B cell (primary cell): ENCODE results near the gene AP3D1.

Experiments
- EZH2 ChIP-seq: IDR thresholded peaks from 2 replicates; pipeline ENCODE4 v1.6.1; 2012; ENCODE audit warnings: borderline replicate concordance, low read depth, mild to moderate bottlenecking, moderate library complexity, low read length; ENCODE audit not compliant: insufficient read depth, poor library complexity, severe bottlenecking
- TF ChIP-seq, protein P1 (sequence below): fragments of 200-600 bp; IDR thresholded peaks from one replicate; pipeline ENCODE4 v1.8.0; 2022; ENCODE audit warnings: antibody characterized with exemption, mild to moderate bottlenecking

DNA sequence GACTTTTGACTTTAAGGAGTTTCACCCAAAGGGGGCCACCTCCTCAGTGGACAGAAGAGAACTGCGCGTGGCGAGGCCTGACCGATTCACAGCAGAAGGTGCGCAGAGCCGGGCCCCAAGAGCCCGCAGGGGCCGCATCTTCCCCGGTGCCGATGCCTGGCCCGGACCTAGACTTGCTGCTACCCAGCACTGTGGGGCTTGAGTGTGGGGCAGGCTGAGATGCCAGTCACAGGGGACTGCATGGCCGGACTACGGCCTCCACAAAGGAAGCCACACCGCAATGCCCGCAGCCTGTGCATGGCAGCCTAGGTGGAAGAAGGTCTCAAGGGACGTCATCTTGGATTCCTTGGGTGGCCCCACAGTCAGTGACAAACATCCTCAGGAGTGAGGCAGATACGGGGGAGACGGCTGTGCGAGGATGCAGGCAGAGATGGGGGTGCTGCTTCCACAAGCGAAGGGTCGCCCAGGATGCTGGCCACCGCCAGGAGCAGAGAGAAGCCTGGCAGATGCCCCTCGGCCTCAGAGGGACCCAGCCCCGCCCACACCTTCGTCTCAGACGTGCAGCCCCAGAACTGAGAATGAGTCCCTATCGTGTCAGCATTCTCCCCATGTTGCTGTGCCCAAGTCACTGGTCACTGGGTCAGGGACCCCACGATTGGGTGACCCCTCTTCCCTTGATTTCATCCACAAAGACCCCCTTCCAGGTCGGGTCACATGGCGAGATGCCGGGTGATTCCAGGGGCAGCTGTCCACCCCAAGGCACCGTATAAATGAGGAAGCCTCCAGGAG lies 72.1 kb downstream of the AP3D1 start:
- TF ChIP-seq, protein P1, sequence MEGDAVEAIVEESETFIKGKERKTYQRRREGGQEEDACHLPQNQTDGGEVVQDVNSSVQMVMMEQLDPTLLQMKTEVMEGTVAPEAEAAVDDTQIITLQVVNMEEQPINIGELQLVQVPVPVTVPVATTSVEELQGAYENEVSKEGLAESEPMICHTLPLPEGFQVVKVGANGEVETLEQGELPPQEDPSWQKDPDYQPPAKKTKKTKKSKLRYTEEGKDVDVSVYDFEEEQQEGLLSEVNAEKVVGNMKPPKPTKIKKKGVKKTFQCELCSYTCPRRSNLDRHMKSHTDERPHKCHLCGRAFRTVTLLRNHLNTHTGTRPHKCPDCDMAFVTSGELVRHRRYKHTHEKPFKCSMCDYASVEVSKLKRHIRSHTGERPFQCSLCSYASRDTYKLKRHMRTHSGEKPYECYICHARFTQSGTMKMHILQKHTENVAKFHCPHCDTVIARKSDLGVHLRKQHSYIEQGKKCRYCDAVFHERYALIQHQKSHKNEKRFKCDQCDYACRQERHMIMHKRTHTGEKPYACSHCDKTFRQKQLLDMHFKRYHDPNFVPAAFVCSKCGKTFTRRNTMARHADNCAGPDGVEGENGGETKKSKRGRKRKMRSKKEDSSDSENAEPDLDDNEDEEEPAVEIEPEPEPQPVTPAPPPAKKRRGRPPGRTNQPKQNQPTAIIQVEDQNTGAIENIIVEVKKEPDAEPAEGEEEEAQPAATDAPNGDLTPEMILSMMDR, result no peak
- no peak for TF ChIP-seq EZH2
